Trophoblast cell (in vitro differentiated cells and primary cell): ENCODE data around the gene WFDC1.
A peak's percentile ranks its signal among the peaks of the same experiment; 100 is the strongest.

ENCODE experiments used
- DNase-seq, 2 donors: peaks; one replicate each; pipeline ENCODE4 v3.0.0-alpha.2; 2016
- H2AFZ ChIP-seq: 2 replicates; pipeline ENCODE4 v1.6.1; 2013; ENCODE audit warnings: low read length, moderate library complexity, mild to moderate bottlenecking; ENCODE audit not compliant: insufficient read depth, poor library complexity
- H2AK5ac ChIP-seq: 2 replicates; pipeline ENCODE4 v1.6.1; 2013; ENCODE audit warnings: mild to moderate bottlenecking, low read length
- H2BK120ac ChIP-seq: 2 replicates; pipeline ENCODE4 v1.6.1; 2013; ENCODE audit warnings: low read length, mild to moderate bottlenecking, moderate library complexity; ENCODE audit not compliant: insufficient read depth, poor library complexity
- H2BK12ac ChIP-seq: 2 replicates; pipeline ENCODE4 v1.6.1; 2013; ENCODE audit warnings: mild to moderate bottlenecking, low read length, moderate library complexity
- H2BK5ac ChIP-seq: 2 replicates; pipeline ENCODE4 v1.6.1; 2013; ENCODE audit warnings: low read length, low read depth, moderate library complexity, mild to moderate bottlenecking; ENCODE audit not compliant: poor library complexity
- H3K14ac ChIP-seq: 2 replicates; pipeline ENCODE4 v1.6.1; 2013; ENCODE audit warnings: mild to moderate bottlenecking, low read length
- H3K18ac ChIP-seq: 2 replicates; pipeline ENCODE4 v1.6.1; 2013; ENCODE audit warnings: mild to moderate bottlenecking, low read length
- H3K23ac ChIP-seq: 2 replicates; pipeline ENCODE4 v1.6.1; 2013; ENCODE audit warnings: low read length
- H3K27ac ChIP-seq: 2 replicates; pipeline ENCODE4 v1.5.1; 2013; ENCODE audit warnings: low read depth, mild to moderate bottlenecking, inconsistent platforms, low read length, moderate library complexity
- H3K27me3 ChIP-seq: 2 replicates; pipeline ENCODE4 v1.6.1; 2013; ENCODE audit warnings: inconsistent platforms, mild to moderate bottlenecking, low read length, moderate library complexity; ENCODE audit not compliant: insufficient read depth
- H3K36me3 ChIP-seq, 2 experiments: 1 replicate in 1 of 2; 2 replicates in 1 of 2; pipeline ENCODE4 v1.6.1; 2013; ENCODE audit warnings: low read length in 2 of 2, mild to moderate bottlenecking in 2 of 2, moderate library complexity in 1 of 2; ENCODE audit not compliant: insufficient read depth in 2 of 2, control insufficient read depth in 1 of 2
- H3K4ac ChIP-seq: 2 replicates; pipeline ENCODE4 v1.6.1; 2013; ENCODE audit warnings: low read depth, mild to moderate bottlenecking, low read length, moderate library complexity
- H3K4me1 ChIP-seq, 2 experiments: 1 replicate in 1 of 2; 2 replicates in 1 of 2; pipeline ENCODE4 v1.6.1; 2013; ENCODE audit warnings: low read length in 2 of 2, mild to moderate bottlenecking in 2 of 2, moderate library complexity in 1 of 2; ENCODE audit not compliant: insufficient read depth in 2 of 2, control insufficient read depth in 1 of 2
- H3K4me2 ChIP-seq: 2 replicates; pipeline ENCODE4 v1.6.1; 2013; ENCODE audit warnings: inconsistent platforms, mild to moderate bottlenecking, low read length, moderate library complexity
- H3K4me3 ChIP-seq: 2 replicates; pipeline ENCODE4 v1.5.1; 2013; ENCODE audit warnings: mild to moderate bottlenecking, low read depth, low read length, inconsistent platforms
- H3K79me1 ChIP-seq: one replicate; pipeline ENCODE4 v1.6.1; 2013; ENCODE audit warnings: low read length
- H3K79me2 ChIP-seq: 2 replicates; pipeline ENCODE4 v1.6.1; 2013; ENCODE audit warnings: low read length, mild to moderate bottlenecking; ENCODE audit not compliant: control insufficient read depth, insufficient read depth, poor library complexity
- H3K9ac ChIP-seq: 2 replicates; pipeline ENCODE4 v1.6.1; 2013; ENCODE audit warnings: mild to moderate bottlenecking, low read length
- H3K9me3 ChIP-seq: 2 replicates; pipeline ENCODE4 v1.6.1; 2013; ENCODE audit warnings: low read depth, mild to moderate bottlenecking, control low read depth, inconsistent platforms, low read length; ENCODE audit not compliant: insufficient read depth
- H4K12ac ChIP-seq: 2 replicates; pipeline ENCODE4 v1.6.1; 2013; ENCODE audit warnings: low read depth, mild to moderate bottlenecking, low read length, moderate library complexity
- H4K8ac ChIP-seq: 2 replicates; pipeline ENCODE4 v1.6.1; 2013; ENCODE audit warnings: low read depth, mild to moderate bottlenecking, low read length, moderate library complexity
- H4K91ac ChIP-seq: one replicate; pipeline ENCODE4 v1.6.1; 2013; ENCODE audit warnings: low read depth, mild to moderate bottlenecking, low read length, moderate library complexity
- WGBS: extraction: QIAGEN DNeasy Blood & Tissue Kit; methylation state at CpG from one replicate; pipeline ENCODE4 v1.1.7; 2013; ENCODE audit warnings: missing lambda C conversion rate; ENCODE audit not compliant: insufficient read length, insufficient coverage; ENCODE audit errors: extremely low coverage; 5-methylcytosine and 5-hydroxymethylcytosine counted together

The WFDC1 gene

GRCh38 chr16:84373907-84374489 lies 79.3 kb downstream of the WFDC1 start:
- no peak overlapping the region for H4K91ac ChIP-seq
- H3K36me3 ChIP-seq = no peaks in the 10 kb centered on the region
- DNase-seq = peak in 1 of 2 donors; percentile 56
- no peak overlapping the region for H3K23ac ChIP-seq
- no peak overlapping the region for H3K14ac ChIP-seq
- no peak overlapping the region for H2BK5ac ChIP-seq
- H3K27me3 ChIP-seq = no peaks in the 10 kb centered on the region
- WGBS = no CpG with 5 or more reads among the region's 10 CpGs
- H3K4me1 ChIP-seq = peaks cover 3 to 5% of the 10 kb centered on the region in 2 experiments
- H3K18ac ChIP-seq = no peak overlapping the region
- no peak overlapping the region for H2BK12ac ChIP-seq
- no peak overlapping the region for H3K4me3 ChIP-seq
- H4K12ac ChIP-seq = no peak overlapping the region
- H2BK120ac ChIP-seq = no peak overlapping the region
- no peak overlapping the region for H2AFZ ChIP-seq
- H3K27ac ChIP-seq = no peak overlapping the region
- no peak overlapping the region for H3K4me2 ChIP-seq
- no peak overlapping the region for H4K8ac ChIP-seq
- no peak overlapping the region for H3K9ac ChIP-seq
- H2AK5ac ChIP-seq = no peak overlapping the region
- no peak overlapping the region for H3K4ac ChIP-seq
- no peaks in the 10 kb centered on the region for H3K79me2 ChIP-seq
- no peaks in the 10 kb centered on the region for H3K9me3 ChIP-seq
- H3K79me1 ChIP-seq = no peaks in the 10 kb centered on the region

- H3K14ac ChIP-seq = no peak overlapping the region
- H3K79me2 ChIP-seq = no peaks in the 10 kb centered on the region
- no peak overlapping the region for H3K4ac ChIP-seq
- H3K36me3 ChIP-seq = no peaks in the 10 kb centered on the region
- no peak overlapping the region for H2AK5ac ChIP-seq
- no peak overlapping the region for H3K27ac ChIP-seq
- H3K23ac ChIP-seq = no peak overlapping the region
- no peak overlapping the region for H2AFZ ChIP-seq
- no peak overlapping the region for H3K4me3 ChIP-seq
- no CpG with 5 or more reads among the region's 7 CpGs for WGBS
- H3K9ac ChIP-seq = no peak overlapping the region
- peaks cover 4 to 10% of the 10 kb centered on the region in 2 experiments for H3K4me1 ChIP-seq
- no peak overlapping the region for H3K4me2 ChIP-seq
- no peak overlapping the region for H4K91ac ChIP-seq
- H3K79me1 ChIP-seq = no peaks in the 10 kb centered on the region
- no peaks in the 10 kb centered on the region for H3K27me3 ChIP-seq
- H2BK5ac ChIP-seq = no peak overlapping the region
- H3K18ac ChIP-seq = no peak overlapping the region
- H2BK120ac ChIP-seq = no peak overlapping the region
- no peak for DNase-seq
- H3K9me3 ChIP-seq = peaks cover 2% of the 10 kb centered on the region
- no peak overlapping the region for H2BK12ac ChIP-seq
- no peak overlapping the region for H4K8ac ChIP-seq
- no peak overlapping the region for H4K12ac ChIP-seq
These were observed 83.4 kb downstream of the WFDC1 start for GRCh38 chr16:84378099-84378498.

GRCh38 chr16:84378567-84378966 lies 83.9 kb downstream of the WFDC1 start:
- Histone ChIP-seq H3K9me3 (peaks cover 2% of the 10 kb centered on the region), H2AK5ac (no peak overlapping the region), H3K4ac (no peak overlapping the region), H3K36me3 (no peaks in the 10 kb centered on the region), H2AFZ (no peak overlapping the region), H3K4me1 (peaks cover 4 to 10% of the 10 kb centered on the region in 2 experiments), H3K4me3 (no peak overlapping the region), H3K79me1 (no peaks in the 10 kb centered on the region), H2BK5ac (no peak overlapping the region), H3K14ac (no peak overlapping the region), H2BK12ac (no peak overlapping the region), H2BK120ac (no peak overlapping the region), H4K12ac (no peak overlapping the region), H3K79me2 (no peaks in the 10 kb centered on the region), H3K23ac (no peak overlapping the region), H3K9ac (no peak overlapping the region), H4K91ac (no peak overlapping the region), H3K27me3 (no peaks in the 10 kb centered on the region), H3K18ac (no peak overlapping the region), H4K8ac (no peak overlapping the region), H3K27ac (no peak overlapping the region), H3K4me2 (no peak overlapping the region)
- DNase-seq = no peak
- no CpG with 5 or more reads among the region's 13 CpGs for WGBS

DNA sequence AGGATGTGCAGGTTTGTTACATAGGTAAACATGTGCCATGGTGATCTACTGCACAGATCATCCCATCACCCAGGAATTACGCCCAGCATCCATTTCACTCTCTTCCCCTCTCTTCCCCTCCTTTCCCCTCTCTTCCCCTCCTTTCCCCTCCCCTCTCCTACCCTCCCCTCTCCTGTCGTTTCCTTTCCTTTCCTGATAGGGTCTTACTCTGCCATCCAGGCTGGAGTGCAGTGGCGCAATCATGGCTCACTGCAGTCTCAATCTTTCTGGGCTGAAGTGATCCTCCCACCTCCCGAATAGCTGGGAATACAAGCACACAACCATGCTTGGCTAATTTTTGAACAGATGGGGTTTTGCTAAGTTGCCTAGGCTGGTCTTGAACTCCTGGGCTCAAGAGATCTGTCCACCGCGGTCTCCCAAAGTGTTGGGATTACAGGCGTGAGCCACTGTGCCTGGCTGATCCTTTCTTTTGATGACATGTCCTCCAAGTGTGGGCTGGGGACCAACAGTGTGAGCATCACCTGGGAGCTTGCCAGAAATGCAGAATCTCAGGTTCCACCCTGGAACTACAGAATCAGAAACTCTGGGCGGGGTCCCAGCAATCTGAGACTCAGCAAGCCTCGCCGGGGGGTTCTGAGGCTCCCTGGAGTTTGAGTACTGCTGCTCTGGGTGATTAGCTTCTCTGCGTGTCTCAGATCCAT lies 84.5 kb downstream of the WFDC1 start:
- WGBS = no CpG with 5 or more reads among the region's 11 CpGs

More for the DNA sequence above, 84.5 kb downstream of the WFDC1 start:
- H2BK12ac ChIP-seq = no peak overlapping the region
- peaks cover 4 to 10% of the 10 kb centered on the region in 2 experiments for H3K4me1 ChIP-seq
- H3K4ac ChIP-seq = no peak overlapping the region
- no peaks in the 10 kb centered on the region for H3K79me1 ChIP-seq
- no peak overlapping the region for H4K91ac ChIP-seq
- H3K4me3 ChIP-seq = no peak overlapping the region
- no peak overlapping the region for H3K4me2 ChIP-seq
- no peak overlapping the region for H3K14ac ChIP-seq
- no peak overlapping the region for H4K12ac ChIP-seq
- H3K23ac ChIP-seq = no peak overlapping the region
- H3K27ac ChIP-seq = no peak overlapping the region
- no peak overlapping the region for H2AK5ac ChIP-seq
- peaks cover 2% of the 10 kb centered on the region for H3K9me3 ChIP-seq
- H3K27me3 ChIP-seq = no peaks in the 10 kb centered on the region
- no peak overlapping the region for H2BK120ac ChIP-seq
- no peak overlapping the region for H3K9ac ChIP-seq
- H2AFZ ChIP-seq = no peak overlapping the region
- H4K8ac ChIP-seq = no peak overlapping the region
- no peaks in the 10 kb centered on the region for H3K79me2 ChIP-seq
- no peak overlapping the region for H2BK5ac ChIP-seq
- no peak overlapping the region for H3K18ac ChIP-seq
- no peaks in the 10 kb centered on the region for H3K36me3 ChIP-seq
- DNase-seq = no peak
